ENCODE results near the gene SCEL. TPM values are rescaled to one million over a fixed set of nuclear protein-coding genes. Genes with fewer than 3 reads are reported as not detected.
A peak's percentile ranks its signal among the peaks of the same experiment; 100 is the strongest.

SCEL gene
- total and polyA plus RNA-seq, 7 donors = 0.04 TPM; not detected in 5

DNA sequence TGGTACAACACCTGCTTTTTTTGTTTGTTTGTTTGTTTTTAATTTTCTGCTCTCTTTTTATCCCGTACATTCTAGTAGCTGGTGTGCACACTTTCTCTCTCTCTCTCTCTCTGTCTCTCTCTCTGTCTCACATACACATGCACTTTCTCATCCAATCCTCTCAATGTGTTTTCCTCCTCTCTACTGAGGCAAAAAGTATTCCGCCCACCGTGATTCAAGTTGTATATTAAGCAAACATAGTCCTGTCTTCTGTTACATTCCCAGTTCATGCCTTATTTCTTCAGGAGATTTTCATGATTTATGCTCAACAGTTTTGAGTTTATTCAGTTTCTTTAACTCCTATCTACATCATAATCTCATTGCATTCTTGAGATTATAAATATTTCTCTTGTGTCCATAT is 38.2 kb upstream of the SCEL start:
- Histone ChIP-seq H3K27me3 (ENCODE audit: insufficient read depth in 3 of 3, low read length in 2 of 3) (no peaks in the 10 kb centered on the region), H3K36me3 (ENCODE audit: insufficient read depth in 1 of 2, low read depth in 1 of 2) (no peaks in the 10 kb centered on the region), H3K4me3 (no peak overlapping the region), H3K27ac (no peak overlapping the region), H3K9me3 (no peaks in the 10 kb centered on the region), H3K4me1 (no peaks in the 10 kb centered on the region)
- DNase-seq (no peak), ATAC-seq (no peak)
- TF ChIP-seq, protein P1, sequence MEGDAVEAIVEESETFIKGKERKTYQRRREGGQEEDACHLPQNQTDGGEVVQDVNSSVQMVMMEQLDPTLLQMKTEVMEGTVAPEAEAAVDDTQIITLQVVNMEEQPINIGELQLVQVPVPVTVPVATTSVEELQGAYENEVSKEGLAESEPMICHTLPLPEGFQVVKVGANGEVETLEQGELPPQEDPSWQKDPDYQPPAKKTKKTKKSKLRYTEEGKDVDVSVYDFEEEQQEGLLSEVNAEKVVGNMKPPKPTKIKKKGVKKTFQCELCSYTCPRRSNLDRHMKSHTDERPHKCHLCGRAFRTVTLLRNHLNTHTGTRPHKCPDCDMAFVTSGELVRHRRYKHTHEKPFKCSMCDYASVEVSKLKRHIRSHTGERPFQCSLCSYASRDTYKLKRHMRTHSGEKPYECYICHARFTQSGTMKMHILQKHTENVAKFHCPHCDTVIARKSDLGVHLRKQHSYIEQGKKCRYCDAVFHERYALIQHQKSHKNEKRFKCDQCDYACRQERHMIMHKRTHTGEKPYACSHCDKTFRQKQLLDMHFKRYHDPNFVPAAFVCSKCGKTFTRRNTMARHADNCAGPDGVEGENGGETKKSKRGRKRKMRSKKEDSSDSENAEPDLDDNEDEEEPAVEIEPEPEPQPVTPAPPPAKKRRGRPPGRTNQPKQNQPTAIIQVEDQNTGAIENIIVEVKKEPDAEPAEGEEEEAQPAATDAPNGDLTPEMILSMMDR (IDR thresholded peaks at IDR 0.05) = no peak
- WGBS, 3 donors = 80 to 90% (median 82%) methylated on average over 3 of the region's 3 CpGs
- intact Hi-C loops (cut with DNase I) = loop anchor here (5.0 to 10.0 kb wide), 2 partner anchors 70 to 257 kb away; no protein-coding TSS in a partner anchor

DNA sequence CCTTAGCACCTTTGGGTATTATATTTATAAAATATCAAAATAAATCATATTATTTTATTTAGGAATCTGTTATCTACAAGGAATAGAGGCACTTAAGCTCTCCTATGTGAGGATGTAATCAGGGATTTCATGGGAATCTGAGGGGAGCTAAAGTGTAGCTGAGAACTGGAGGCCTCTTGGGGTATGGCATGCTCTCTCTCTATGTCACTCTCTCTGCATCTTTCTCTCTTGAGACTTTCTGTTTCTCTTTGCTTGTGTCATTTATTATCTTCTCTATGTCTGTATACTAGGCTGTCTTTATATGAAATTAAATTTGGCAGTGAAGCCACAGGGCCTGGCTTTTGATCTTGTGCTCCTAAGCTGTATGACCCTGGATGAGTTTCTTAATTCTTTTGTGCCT is 37.7 kb upstream of the SCEL start:
- intact Hi-C loops (cut with DNase I) = loop anchor here (5.0 to 10.0 kb wide), 2 partner anchors 69 to 257 kb away; no protein-coding TSS in a partner anchor
- no peak overlapping the region for H3K27ac ChIP-seq

DNA sequence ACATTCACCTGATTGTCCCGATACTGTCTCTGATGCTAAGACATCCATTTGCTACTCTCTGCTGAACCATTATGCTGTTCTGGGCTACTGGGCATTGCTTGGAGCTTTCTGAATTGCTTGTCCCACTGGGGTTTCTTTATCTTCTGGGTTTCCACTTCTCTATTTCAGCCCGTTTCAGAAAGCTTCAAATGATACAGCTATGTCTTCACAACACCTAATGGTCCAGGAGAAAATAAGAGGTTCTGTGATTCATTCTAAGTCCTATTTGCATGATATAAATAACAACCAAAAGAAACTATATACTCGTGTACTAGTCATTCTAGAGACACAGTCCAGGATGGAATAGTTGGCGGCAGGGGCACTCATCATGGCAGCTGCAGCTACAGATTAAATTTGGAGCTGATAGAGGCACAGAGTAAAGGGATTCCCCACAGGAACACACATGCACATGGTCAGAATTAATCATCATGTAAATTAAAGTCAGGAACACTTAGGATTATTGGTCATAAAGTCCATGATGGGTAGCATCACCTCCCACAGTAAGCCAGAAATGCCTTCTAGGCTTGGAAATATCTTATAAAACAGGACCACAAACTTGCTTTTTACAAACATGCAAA is 33.3 kb upstream of the SCEL start:
- H3K4me1 ChIP-seq = no peaks in the 10 kb centered on the region
- H3K27me3 ChIP-seq (ENCODE audit: insufficient read depth in 3 of 3, low read length in 2 of 3) = peaks cover 0 to 2% (median 0%) of the 10 kb centered on the region in 3 donors
- TF ChIP-seq, protein P1 (IDR thresholded peaks at IDR 0.05) = no peak
- no peaks in the 10 kb centered on the region for H3K9me3 ChIP-seq
- H3K4me3 ChIP-seq = no peak overlapping the region
- peak in 1 of 4 donors; percentile 67 for ATAC-seq
- intact Hi-C loops (cut with DNase I) = no loop called here
- 43 to 71% (median 59%) methylated on average over 4 of the region's 4 CpGs for WGBS, 3 donors
- H3K36me3 ChIP-seq (ENCODE audit: insufficient read depth in 1 of 2, low read depth in 1 of 2) = no peaks in the 10 kb centered on the region
- H3K27ac ChIP-seq = no peak overlapping the region
- DNase-seq = no peak

More for the DNA sequence above, 37.7 kb upstream of the SCEL start:
- ATAC-seq = no peak
- Histone ChIP-seq H3K4me1 (no peaks in the 10 kb centered on the region), H3K4me3 (no peak overlapping the region), H3K36me3 (ENCODE audit: insufficient read depth in 1 of 2, low read depth in 1 of 2) (no peaks in the 10 kb centered on the region), H3K9me3 (no peaks in the 10 kb centered on the region), H3K27me3 (ENCODE audit: insufficient read depth in 3 of 3, low read length in 2 of 3) (no peaks in the 10 kb centered on the region)
- no peak for DNase-seq
- TF ChIP-seq, protein P1 (IDR thresholded peaks at IDR 0.05) = no peak

DNA sequence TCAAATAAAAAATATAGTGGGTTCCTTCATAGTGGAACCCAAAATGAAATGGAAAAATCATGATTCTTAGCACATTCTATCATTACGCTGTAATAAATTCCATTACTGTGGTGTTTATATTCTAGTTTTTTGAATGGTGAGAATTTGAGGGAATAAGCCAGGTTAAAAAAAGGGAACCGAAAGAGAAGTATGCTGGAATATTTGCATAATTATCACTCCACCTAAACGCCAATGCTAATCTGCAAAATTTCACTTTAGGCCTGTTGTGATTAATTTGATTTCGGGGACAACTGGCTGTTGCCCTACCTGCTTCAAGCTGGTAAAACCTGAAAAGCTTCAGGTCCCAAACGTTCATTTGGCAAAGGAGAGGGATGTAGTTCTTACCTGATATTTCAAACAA is 32.1 kb upstream of the SCEL start:
- ATAC-seq (no peak), DNase-seq (no peak)
- H3K4me1 ChIP-seq = no peaks in the 10 kb centered on the region
- intact Hi-C loops (cut with DNase I) = no loop called here
- no peaks in the 10 kb centered on the region for H3K9me3 ChIP-seq
- no peaks in the 10 kb centered on the region for H3K36me3 ChIP-seq (ENCODE audit: insufficient read depth in 1 of 2, low read depth in 1 of 2)
- TF ChIP-seq, protein P1 (IDR thresholded peaks at IDR 0.05) = no peak
- H3K27me3 ChIP-seq (ENCODE audit: insufficient read depth in 3 of 3, low read length in 2 of 3) = peaks cover 0 to 2% (median 0%) of the 10 kb centered on the region in 3 donors
- H3K27ac ChIP-seq = no peak overlapping the region
- H3K4me3 ChIP-seq = no peak overlapping the region
- 71 to 88% (median 81%) methylated on average over 5 of the region's 5 CpGs for WGBS, 3 donors

DNA sequence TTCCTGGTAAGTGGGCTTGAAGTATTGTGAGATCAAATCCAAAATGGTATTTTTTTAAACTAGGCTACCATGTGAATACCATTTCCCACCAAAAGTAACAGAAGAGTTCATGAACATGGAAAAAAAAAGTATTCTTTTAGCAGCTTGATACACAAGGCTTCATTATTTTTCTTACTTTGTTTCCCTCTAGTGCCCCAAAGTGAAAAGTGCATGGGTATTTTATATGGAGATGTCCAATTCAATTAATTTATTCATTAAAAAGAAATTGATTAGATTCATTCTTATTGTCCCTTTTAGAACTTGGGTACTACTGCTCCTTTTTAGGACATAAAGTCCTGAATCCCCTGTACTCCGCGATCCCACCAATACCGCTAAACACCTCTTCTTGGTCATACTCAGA is 28.6 kb upstream of the SCEL start:
- 94 to 97% (median 95%) methylated on average over 3 of the region's 3 CpGs for WGBS, 3 donors

More for the DNA sequence above, 28.6 kb upstream of the SCEL start:
- Histone ChIP-seq H3K27ac (no peak overlapping the region), H3K4me3 (no peak overlapping the region), H3K9me3 (no peaks in the 10 kb centered on the region), H3K27me3 (ENCODE audit: insufficient read depth in 3 of 3, low read length in 2 of 3) (peaks cover 0 to 2% (median 0%) of the 10 kb centered on the region in 3 donors), H3K4me1 (no peaks in the 10 kb centered on the region), H3K36me3 (ENCODE audit: insufficient read depth in 1 of 2, low read depth in 1 of 2) (no peaks in the 10 kb centered on the region)
- intact Hi-C loops (cut with DNase I) = no loop called here
- TF ChIP-seq, protein P1 (IDR thresholded peaks at IDR 0.05) = peak; percentile 30
- DNase-seq = no peak
- no peak for ATAC-seq
